Right lobe of liver (tissue), 6 donors: ENCODE measurements around the gene SHQ1. TPM values are rescaled to one million over a fixed set of nuclear protein-coding genes. Genes with fewer than 3 reads are reported as not detected.
A peak's percentile ranks its signal among the peaks of the same experiment; 100 is the strongest.

Experiments used
- ATAC-seq, 4 donors: fragments of 200-7000 bp; cut with Tn5 transposase; one replicate each; pipeline ENCODE4 v1.9.1; 2020; ENCODE audit warnings: mild to moderate bottlenecking in 4 of 4, moderate library complexity in 4 of 4
- DNase-seq, 3 donors: peaks; one replicate each; pipeline ENCODE4 v3.0.0-alpha.2; 2020
- H3K27ac ChIP-seq, 3 donors: fragments of 200-600 bp; one replicate each; pipeline ENCODE4 v1.8.0; 2022
- H3K27me3 ChIP-seq, 2 donors: fragments of 200-600 bp; one replicate each; pipeline ENCODE4 v1.8.0; 2022
- H3K36me3 ChIP-seq, 4 donors: fragments of 200-600 bp; sonication (generic) in 1 of 4; one replicate each; pipeline versions ENCODE4 v1.5.1 to v1.8.0; 2017 to 2022; ENCODE audit warnings: control low read depth in 1 of 4
- H3K4me1 ChIP-seq, 4 donors: fragments of 200-600 bp; sonication (generic) in 1 of 4; one replicate each; pipeline versions ENCODE4 v1.5.1 to v1.8.0; 2017 to 2022; ENCODE audit warnings: control low read depth in 1 of 4
- H3K4me3 ChIP-seq, 3 donors: fragments of 200-600 bp; one replicate each; pipeline ENCODE4 v1.8.0; 2022
- H3K9me3 ChIP-seq, 4 donors: fragments of 200-600 bp; sonication (generic) in 1 of 4; one replicate each; pipeline versions ENCODE4 v1.5.1 to v1.8.0; 2017 to 2022; ENCODE audit warnings: control low read depth in 1 of 4
- POLR2A ChIP-seq: fragments of 450-650 bp; IDR thresholded peaks from one replicate; pipeline ENCODE4 v1.6.1; 2017; ENCODE audit warnings: antibody characterized with exemption, mild to moderate bottlenecking
- WGBS: methylation state at CpG from one replicate; pipeline ENCODE4 v1.1.6; 2018; ENCODE audit warnings: low coverage, low lambda C conversion rate; ENCODE audit not compliant: insufficient coverage; ENCODE audit errors: missing lambda C conversion rate; 5-methylcytosine and 5-hydroxymethylcytosine counted together
- intact Hi-C, 2 donors: fragments of 100-400 bp; cut with DNase I; formaldehyde crosslinking; loops; one replicate each; pipeline versions ENCODE4 v1.11.2 to v1.14.1; 2022
- total RNA-seq, 6 experiments: library from RNA; depleted of rRNA in 2 of 6; stranded (reverse); fragments of >200 nt in 2 of 6; fragmentation: NEBNext Ultra II Directional in 3 of 6; extraction: Animal tissue kit (Norgen Biotek cat#: 25700) in 3 of 6; gene quantifications; one replicate each; pipeline versions ENCODE4 v1.1.0 to v1.2.4, GENCODE V29; 2016 to 2023
- TF ChIP-seq, protein P1 (sequence below), 4 donors: fragments of 200-600 bp in 3 of 4; fragments of 450-650 bp in 1 of 4; IDR thresholded peaks; one replicate each; pipeline versions ENCODE4 v1.5.1 to v1.8.0; 2016 to 2022; ENCODE audit warnings: antibody characterized with exemption in 4 of 4, mild to moderate bottlenecking in 2 of 4
- donor health status: DM: no; HTN: yes; CAD: no.
- donor health status: DM: no; HTN: no; CAD: no.
- donor health status: DM: no; HTN: no; CAD: no.
- donor health status: DM: no; HTN: yes; CAD: no.
- donor health status: DM: no; HTN: yes; CAD: no.

SHQ1 gene
- total RNA-seq, 6 experiments from 2014 or later = 5.1 to 9.9 (median 7.9) TPM

DNA sequence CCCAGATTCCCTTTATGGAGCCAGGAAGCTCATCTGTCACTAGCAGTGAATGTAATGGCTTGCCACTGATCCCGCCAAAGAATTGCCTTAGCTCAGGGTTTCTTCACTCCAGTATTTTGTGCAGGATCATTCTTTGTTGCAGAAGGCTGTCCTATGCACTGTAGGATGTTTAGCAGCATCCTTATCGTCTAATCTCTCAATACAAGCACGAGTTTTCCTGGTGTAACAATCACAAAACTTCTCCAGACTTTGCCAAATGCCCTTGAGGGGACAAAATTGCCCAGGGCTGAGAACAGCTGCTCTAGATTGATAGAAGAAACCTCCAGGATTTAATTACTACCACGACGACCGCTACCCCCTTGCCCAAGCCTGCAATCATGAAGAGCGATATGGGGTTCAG, 6.8 kb upstream of the SHQ1 start:
- DNase-seq (no peak), ATAC-seq (no peak)
- TF ChIP-seq, protein P1, sequence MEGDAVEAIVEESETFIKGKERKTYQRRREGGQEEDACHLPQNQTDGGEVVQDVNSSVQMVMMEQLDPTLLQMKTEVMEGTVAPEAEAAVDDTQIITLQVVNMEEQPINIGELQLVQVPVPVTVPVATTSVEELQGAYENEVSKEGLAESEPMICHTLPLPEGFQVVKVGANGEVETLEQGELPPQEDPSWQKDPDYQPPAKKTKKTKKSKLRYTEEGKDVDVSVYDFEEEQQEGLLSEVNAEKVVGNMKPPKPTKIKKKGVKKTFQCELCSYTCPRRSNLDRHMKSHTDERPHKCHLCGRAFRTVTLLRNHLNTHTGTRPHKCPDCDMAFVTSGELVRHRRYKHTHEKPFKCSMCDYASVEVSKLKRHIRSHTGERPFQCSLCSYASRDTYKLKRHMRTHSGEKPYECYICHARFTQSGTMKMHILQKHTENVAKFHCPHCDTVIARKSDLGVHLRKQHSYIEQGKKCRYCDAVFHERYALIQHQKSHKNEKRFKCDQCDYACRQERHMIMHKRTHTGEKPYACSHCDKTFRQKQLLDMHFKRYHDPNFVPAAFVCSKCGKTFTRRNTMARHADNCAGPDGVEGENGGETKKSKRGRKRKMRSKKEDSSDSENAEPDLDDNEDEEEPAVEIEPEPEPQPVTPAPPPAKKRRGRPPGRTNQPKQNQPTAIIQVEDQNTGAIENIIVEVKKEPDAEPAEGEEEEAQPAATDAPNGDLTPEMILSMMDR (IDR thresholded peaks at IDR 0.05) = no peak
- no peak for TF ChIP-seq POLR2A
- Histone ChIP-seq H3K4me3 (no peak overlapping the region), H3K27me3 (no peaks in the 10 kb centered on the region), H3K36me3 (no peaks in the 10 kb centered on the region), H3K9me3 (no peaks in the 10 kb centered on the region), H3K4me1 (no peaks in the 10 kb centered on the region), H3K27ac (no peak overlapping the region)
- intact Hi-C loops = loop anchor here (5.0 to 10.0 kb wide), 2 partner anchors 230 to 232 kb away; no protein-coding TSS in a partner anchor
- WGBS = 61% methylated on average over 5 of the region's 7 CpGs

DNA sequence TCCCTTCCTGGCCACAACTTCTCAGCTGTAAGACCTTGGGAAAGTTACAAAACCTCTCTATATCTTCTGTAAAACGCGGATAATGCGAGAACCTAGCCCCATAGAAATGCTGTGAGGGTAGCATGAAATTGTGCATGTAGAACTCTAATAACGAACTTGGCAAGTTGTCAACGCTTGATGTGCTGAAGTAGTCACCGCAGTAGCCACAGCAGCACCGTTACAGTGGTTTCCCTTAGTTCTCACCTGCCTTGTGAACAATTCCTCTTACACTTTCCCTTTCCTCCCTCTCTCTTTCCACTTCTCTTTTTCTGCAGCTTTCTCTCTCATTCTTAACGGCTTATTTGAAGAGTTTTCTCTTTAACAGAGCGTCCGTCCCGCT, 447 bp upstream of the SHQ1 start:
- no peak for TF ChIP-seq POLR2A
- TF ChIP-seq, protein P1 (IDR thresholded peaks at IDR 0.05) = no peak
- DNase-seq (no peak), ATAC-seq (peak in 3 of 4 donors; percentile 1 to 18 (median 3))
- under 1% methylated on average over 11 of the region's 11 CpGs for WGBS
- Histone ChIP-seq H3K4me1 (peaks cover 0 to 18% (median 0%) of the 10 kb centered on the region in 4 donors), H3K9me3 (no peaks in the 10 kb centered on the region), H3K4me3 (peak overlapping the region; percentile 72 to 87 (median 75)), H3K27ac (no peak overlapping the region), H3K27me3 (no peaks in the 10 kb centered on the region), H3K36me3 (no peaks in the 10 kb centered on the region)
- intact Hi-C loops = no loop called here

DNA sequence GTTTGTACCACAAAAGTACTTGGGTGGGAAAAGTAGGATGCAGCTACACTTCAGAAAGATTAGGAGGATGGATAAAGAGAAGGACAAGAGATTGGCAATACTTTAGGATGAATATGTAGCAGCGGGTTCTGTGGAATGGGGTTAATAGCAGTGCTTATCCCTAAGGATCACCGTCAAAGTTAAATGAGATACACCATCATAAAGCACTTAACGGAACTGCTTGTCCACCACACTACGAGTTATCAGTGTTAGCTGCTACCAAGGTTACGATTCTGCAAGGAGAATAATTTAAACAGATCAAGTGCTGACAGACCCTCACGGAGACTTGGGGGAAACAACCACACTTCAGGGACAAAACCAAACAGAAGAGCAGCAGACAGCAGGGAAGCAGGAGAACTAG, 963 bp downstream of the SHQ1 start:
- no peak for TF ChIP-seq POLR2A
- TF ChIP-seq, protein P1 (IDR thresholded peaks at IDR 0.05) = no peak
- H3K4me1 ChIP-seq = peaks cover 0 to 18% (median 0%) of the 10 kb centered on the region in 4 donors
- ATAC-seq (no peak), DNase-seq (no peak)
- H3K4me3 ChIP-seq = peak overlapping the region; percentile 72 to 87 (median 75)
- H3K27ac ChIP-seq = peak overlapping the region in 2 of 3 donors; percentile 9 to 47
- intact Hi-C loops = no loop called here
- H3K27me3 ChIP-seq = no peaks in the 10 kb centered on the region
- peaks cover 0 to 1% (median 0%) of the 10 kb centered on the region in 4 donors for H3K36me3 ChIP-seq
- no peaks in the 10 kb centered on the region for H3K9me3 ChIP-seq
- WGBS = 9% methylated on average over 6 of the region's 6 CpGs

DNA sequence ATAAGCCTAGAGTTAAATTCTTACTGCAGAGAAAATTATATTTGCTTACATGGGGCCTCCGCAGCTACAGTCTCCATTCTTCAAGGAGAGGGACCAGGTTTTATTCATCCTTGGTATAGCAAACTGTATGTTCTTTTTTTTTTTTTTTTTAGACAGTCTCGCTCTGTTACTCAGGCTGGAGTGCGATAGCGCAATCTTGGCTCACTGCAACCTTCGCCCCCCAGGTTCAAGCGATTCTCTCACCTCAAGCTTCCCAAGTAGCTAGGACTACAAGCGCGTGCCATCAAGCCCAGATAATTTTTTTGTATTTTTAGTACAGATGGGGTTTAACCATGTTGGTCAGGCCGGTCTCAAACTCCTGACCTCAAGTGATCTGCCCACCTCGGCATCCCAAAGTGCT, 2.1 kb downstream of the SHQ1 start:
- TF ChIP-seq, protein P1 (IDR thresholded peaks at IDR 0.05) = no peak
- TF ChIP-seq POLR2A = no peak
- H3K9me3 ChIP-seq = no peaks in the 10 kb centered on the region
- no peak overlapping the region for H3K4me3 ChIP-seq
- 87% methylated on average over 8 of the region's 10 CpGs for WGBS
- intact Hi-C loops = no loop called here
- H3K36me3 ChIP-seq = peaks cover 0 to 12% (median 2%) of the 10 kb centered on the region in 4 donors
- H3K4me1 ChIP-seq = peaks cover 0 to 18% (median 0%) of the 10 kb centered on the region in 4 donors
- no peak for ATAC-seq
- no peaks in the 10 kb centered on the region for H3K27me3 ChIP-seq
- no peak overlapping the region for H3K27ac ChIP-seq
- no peak for DNase-seq
